Activated CD4-positive, alpha-beta T cell treated with anti-CD3 and anti-CD28 coated beads, Interleukin-2, Interleukin-6, amounts not matched to agents 100 ng/mL and 50 ng/mL, durations not matched to agents 16 hours and 8 hours (primary cell): ENCODE data around the gene USP24.
"Not testable (repeated sequence)": the region's sequence is repeated elsewhere in the genome, so short reads cannot be mapped to it uniquely, and the experiment has no call there.

Source experiments
- DNase-seq: peaks from one replicate; pipeline ENCODE4 v3.0.0-alpha.2; 2020

The USP24 gene

DNA sequence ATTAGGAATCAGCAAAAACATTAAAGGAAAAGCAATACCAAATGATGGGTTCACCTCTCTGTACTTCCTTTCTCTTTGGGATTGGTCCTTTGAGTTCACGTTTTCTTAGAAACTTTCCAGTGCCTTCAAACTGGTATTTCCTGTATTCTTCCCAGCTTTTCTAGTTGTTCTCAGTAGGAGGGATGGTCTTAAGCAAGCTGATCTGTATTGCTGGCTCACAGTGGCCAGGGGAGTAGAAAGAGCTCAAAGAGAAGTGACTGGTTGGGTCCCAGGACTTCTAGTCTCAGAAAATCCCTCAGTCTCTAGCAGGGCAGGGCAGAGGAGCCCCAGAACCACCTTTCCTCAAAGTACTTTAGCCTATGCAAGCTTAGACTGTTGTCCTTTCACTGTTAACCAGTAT is 10.1 kb upstream of the USP24 start:
- DNase-seq = no peak

DNA sequence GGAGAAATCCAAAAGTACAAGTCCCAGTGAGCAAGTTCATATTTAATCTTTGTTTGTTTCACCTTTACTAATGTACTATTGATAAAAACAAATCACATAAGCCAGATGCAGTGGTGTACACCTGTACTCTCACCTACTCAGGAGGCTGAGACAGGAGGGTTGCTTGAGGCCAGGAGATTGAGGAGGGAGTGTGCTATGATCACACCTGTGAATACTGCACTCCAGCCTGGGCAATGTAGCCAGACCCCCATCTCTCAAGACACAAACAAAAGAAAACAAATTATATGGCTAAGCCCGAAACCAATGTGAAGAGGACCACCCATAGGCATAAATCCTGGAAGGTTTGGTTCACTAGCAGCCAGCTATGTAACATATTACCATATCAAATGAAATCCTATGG is 9.6 kb upstream of the USP24 start:
- DNase-seq = no peak

DNA sequence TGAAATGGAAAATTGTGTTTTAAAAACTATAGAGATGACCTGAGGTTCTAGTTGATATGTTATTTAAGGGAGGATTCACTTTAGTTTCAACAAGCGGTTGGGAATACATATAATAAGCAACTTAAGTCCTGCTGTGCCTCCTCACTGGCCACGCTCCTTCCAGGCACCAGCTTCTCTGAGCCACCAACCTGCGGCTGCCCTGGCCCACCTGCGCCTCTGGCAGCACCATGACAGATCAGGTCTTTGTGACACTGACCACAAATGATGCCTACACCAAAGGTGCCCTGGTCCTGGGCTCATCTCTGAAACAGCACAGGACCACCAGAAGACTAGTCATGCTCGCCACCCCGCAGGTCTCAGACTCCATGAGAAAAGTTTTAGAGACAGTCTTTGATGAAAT is 7.0 kb upstream of the USP24 start:
- DNase-seq = no peak

DNA sequence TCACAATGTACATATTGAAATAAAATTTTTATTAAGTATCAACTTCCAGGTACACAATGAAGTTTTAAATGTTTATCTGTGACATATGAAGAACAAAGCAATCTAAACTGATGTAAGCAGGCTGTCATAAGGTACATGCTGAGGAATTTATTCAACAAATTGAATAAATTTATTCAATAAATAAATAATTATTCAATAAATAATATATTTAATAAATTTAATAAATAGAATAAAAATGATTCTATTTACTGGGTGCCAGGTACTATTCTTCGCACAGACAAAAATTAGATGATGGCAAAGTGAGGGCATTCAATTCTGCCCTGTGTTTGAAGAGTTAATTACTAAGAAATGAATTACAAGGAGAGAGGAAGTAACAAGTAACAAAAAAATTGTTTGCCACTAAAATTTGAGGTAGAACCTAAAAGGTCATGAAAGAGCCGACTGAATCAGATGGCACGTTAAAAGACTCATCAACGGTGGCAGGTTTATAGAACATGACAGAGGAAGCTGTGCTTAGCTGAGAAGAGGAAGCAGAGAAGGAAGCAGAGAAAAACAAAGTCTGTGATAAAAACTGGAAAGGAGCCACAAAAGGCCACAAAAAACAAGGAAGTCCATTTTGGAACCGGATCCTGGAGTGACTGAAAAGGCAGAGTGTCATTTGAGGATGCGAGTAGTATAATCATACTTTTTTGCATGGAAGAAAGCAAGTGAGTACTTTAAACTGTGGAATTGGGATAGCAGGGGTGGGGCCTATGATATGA is 2.2 kb upstream of the USP24 start:
- DNase-seq = no peak

DNA sequence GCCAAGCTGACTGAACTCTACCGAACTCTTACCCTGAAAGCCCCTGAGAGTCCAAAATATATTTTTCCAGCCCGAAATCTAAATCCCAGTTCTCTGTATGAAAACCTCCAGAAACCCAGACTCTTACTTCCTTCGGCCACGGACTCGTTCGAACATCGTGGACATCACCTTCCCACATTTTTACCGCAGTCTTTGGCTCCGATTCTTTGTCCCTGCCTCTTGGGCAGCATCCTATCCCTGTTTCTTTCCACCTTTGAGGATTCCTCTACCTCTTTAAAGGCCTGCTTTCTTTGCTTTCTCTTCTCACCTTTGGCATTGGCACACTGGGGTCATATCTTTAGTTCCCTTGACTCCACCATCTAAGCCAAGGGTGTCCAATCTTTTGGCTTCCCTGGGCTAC is 932 bp upstream of the USP24 start:
- no peak for DNase-seq

DNA sequence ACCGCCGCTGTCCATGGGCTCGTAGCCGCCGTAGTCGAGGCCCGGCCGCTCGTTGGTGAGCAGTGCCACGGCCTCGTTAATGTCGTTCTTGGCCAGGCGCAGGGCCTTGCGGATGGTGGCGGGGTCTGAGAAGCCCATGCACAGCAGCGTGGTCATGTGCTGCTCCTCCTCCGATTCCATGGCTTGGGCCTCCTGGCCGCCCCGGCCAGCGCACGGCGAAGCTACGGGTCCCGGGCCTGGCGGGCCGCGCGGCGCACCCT is 300 bp downstream of the USP24 start:
- DNase-seq = peak; percentile 26

DNA sequence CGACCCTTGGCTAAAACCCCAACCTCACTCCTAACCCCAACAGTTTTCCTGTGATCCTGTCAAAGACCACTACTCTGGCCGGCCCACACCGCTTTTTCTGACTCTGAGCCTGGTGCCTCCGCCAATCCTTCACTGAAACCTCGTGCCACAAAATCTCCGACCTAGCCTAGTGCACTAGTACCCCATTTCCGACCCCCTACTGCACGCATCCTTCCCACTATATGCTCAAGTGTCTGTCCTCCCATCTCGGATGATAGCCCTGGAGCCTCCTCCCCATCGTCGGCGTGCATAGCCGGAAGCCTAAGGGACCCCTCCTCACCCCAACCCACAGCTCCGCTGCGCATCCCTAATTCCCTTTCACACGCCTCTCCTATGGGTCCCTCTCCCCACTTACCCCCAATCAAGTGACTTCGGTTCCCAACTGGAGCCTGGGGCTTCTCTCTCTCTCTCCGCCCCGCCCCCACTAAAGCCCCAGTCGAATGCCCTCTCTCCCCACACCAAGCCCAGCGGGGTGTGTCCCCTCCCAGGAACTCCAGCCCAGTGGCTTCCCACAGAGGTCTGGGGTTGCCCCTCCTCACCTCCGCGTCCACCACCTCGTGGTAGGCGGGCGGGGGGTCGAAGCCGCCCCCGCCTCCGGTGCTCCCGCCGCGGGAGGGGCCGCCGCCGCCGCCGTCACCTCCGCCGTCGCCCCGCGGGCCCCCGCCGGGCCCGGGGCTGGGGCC is 791 bp downstream of the USP24 start:
- DNase-seq = peak; percentile 35

DNA sequence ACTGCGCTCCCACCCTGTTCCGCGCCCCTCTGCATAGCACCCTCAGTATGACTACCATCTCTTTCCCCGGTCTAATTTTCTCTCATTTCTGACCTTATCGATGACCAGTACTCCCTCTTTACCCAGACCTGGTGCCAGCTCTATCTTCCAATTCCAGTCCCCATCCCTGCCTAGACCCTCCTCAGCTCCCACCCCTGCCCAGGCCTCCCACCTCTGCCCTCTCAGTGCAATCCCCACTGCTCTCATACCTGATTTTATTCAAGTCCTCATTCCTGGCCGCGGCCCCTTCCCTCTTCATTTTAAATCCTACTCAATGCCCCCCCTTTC is 1.3 kb downstream of the USP24 start:
- no peak for DNase-seq

DNA sequence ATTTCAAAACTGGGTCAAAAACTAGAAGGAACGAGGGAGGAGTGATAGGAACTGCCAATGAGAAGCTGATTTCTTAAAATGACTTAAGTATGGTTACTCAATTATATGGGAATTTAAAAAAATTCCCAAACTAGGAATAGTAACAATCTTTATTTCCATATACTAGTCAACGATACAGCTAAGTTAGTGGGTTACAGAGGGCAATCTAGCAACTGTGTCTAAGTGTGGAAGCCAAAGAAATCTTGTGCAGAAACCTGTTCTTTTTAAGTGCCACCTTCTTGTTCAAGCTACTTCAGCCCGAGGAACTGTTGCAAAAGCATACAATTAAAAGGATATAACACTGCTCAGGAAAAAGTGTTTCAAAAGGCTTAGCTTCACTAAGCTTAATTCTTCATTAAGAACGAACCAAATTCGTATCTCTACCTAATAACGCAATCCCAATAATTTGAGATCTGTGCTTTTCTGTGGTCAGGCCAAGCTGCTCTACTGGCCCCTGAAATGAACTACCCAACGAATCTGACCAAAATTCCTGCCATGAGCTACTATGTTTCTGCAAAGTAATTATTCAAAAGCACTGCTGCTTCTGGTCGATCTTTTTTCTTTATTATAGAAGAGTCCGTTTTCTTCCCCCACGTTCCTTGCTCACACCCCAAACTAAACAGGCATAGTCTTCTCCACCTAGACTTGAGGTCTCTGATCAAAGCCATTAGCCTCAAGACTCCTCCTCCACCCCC is 1.8 kb downstream of the USP24 start:
- no peak for DNase-seq

DNA sequence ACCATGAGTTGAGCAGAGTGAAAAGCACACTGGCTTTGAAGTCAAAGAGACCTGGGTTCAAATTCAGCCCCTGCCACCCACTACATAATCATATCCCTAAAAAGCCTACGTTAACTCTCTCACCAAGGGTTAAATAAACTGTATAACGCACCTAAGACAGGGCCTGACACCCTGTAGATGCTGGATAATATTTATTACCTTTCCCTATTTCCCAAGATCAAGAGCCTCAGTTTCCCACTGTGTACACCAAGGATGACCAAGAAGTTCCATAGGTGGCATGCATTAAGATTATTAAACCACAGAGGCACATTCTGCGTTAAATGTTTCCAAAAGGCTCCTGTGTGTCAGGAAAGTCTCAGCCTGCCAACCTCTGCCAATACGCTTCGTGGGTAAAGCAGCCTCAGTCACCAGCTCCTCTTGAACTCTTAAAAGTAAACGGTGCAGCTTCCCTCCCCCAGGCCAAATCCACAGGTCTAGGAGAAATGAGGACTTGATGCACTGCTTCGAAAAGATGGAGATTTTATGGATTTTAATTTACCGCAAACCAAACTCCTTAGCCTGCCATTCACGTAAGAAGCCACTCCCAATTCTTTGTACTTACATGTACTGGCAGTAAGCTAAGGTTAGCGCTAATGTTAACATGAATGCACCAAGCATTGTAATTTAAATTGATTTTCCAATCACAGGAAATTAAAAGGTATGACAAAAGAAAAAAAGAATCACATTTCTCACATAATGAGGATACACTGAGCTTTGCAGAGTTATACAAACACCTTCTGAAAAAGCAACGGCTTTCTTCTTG is 2.6 kb downstream of the USP24 start:
- DNase-seq = no peak

DNA sequence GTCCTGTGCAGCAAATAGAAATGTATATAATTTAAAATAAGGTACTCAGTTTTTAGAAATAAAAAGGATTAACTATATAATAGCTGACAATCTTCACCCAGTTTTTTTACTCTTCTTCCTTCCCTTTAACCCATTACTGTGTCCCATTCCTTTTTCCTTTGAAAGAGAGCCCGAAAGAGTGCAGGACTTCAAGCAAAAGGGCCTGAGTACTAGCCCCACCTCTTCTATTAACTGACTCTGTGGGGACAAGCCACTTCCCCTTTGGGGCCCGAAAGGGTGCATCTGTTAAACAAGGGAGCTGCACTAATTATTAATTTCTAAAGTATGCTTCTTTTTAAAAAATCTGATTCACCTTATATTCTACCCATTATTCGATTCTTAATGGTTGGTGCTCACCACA is 3.3 kb downstream of the USP24 start:
- DNase-seq = no peak

DNA sequence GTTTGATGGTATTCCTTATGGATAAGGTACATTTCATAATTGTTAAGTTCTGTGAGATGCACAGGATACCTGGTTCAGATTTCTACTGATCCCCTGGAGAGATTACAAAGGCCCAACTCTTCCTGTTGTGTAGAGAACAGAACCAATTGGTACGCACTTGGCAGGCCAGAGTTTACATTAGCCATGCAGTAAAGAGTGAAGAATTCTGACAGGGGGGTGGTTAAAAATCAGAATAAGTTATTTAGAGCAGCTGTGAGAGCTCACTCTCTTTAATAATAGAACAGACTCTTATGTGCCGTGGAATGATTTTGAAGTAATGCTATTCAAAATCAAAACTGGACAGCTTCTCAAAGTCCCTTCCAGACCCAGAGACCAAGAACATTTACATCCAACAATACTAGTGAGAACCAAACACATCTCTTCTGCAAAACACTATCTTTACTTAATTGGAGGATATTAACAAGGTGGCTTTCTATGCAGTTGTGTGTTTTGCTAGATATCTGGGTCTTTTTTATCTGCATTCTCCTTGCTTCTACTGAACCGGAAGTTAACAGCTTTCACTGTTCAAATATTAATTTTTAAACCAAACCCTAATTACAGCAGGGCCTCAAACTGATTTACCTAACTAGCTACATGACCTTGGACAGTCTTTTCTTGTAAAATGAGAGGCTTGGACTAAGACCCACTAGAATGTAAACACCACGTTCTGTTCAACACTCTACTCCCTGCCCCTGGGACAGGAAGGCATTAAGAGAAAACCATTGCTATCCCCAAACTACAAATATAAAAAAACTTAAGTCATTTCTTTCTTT is 4.0 kb downstream of the USP24 start:
- DNase-seq = no peak

DNA sequence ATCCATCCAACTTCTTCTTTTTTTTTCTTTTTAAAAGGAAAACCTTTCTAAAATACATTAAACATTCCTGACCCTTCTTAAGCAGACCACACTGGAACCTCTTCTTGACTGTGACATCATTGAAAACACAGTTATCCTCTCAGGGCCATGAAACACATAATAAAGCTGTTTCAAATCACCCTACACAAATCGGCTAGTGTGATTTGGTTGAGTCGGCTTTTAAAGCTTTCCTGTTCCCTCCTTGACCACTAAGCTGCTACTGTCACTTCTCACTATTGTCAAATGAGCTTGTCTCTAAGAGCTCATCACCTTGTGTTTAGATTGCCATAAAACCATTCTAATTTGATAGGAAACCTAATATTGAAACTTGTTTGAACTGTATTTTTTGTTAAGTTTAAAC is 5.9 kb downstream of the USP24 start:
- peak; percentile 22 for DNase-seq

DNA sequence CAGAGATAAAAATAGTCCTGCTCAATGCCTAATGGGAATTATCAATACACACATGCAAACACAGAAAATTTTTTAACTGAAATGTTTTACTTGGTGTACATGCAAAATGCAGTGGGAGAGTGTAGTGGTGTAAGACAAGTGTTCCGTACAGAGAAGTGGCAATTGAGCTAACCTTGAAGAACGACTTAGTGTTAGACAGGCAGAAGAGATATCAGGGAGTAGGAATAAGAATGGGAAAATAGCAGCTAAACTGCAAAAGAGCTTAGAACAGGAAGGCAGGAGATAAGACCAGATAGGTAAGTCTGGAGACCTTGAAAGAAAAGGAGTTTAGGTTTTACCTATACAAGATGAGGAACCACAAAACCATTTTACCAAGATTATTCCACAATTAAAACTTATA is 9.0 kb downstream of the USP24 start:
- no peak for DNase-seq

DNA sequence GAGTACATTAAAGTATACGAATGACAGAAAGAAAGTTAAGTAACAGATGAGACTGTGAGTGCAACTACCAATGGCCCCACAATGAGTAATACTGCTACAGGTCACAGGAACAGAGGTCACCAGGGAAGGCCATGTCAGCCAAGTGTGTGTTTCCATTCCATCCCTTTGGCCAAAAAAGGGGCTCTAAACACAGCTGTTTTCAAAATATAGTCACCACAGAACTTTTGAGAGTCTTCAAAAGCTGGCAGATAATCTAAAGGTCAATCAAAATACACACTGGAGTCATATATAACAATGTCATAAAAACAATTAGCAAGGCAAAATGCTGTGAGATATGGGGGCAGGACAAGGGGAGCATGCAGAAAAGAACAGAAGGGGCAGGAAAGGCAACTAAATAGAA is 10.2 kb downstream of the USP24 start:
- peak; percentile 50 for DNase-seq

DNA sequence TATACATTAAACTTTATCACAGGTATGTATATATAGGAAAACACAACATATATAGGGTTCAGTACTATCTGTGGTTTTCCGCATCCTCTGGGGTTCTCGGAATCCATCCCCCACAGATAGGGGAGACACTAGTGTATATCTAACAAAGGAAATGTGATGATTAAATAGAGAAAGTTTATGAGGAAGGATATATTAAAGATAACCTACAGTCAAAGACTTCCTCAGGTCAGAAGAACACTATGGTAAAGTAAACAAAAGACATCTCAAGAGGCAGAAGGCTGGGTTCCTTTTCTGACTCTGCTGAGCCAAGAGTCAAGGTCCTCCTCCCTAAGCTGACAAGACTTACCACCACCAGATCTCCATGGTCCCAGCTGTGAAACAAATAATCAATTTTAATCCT is 12.1 kb downstream of the USP24 start:
- DNase-seq = no peak

DNA sequence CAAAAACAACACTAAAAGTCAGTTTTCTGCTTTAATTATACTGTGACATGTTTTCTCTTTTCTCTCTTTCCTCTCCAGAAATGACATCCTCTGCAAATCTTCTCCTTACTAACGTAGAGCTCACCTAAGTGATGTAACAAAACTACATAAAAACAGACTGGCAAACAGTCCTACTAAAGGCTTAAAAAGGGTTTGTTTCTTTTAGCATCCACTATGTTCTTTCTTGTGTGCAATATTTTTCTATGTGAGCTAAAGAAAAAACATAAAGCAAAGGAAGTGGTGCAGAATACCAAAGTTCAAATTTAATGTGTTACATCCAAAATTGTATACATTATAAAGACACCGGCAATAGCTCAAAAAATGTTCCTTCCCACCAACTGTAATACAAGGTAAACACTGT is 14.5 kb downstream of the USP24 start:
- no peak for DNase-seq

DNA sequence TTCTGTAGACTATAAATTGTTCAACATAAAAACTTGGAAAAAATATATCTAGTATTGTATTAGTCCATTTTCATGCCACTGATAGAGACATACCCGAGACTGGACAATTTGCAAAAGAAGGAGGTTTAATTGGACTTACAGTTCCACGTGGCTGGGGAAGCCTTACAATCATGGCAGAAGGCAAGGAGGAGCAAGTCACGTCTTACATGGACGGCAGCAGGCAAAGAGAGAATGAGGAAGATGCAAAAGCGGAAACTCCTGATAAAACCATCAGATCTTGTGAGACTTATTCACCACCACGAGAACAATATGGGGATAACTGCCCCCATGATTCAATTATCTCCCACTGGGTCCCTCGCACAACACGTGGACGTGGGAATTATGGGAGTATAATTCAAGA is 15.4 kb downstream of the USP24 start:
- not testable (repeated sequence) for DNase-seq

DNA sequence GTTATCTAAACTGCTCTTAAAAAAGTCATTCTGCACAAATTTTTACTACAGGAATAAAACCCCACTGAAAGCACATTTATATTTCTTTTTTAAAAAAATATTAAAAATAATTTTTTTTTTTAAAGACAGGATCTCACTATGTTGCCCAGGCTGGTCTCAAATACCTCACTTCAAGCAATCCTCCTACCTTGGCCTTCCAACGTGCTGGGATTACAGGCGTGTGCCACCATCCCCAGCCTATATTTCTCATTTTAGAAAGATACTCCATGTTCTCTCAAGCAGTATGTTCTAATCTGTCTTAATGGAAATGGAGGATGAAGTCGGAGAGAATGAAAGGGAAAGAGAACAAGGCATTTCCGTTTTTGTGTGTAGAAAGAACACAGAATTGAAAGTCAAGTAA is 17.1 kb downstream of the USP24 start:
- DNase-seq = no peak

DNA sequence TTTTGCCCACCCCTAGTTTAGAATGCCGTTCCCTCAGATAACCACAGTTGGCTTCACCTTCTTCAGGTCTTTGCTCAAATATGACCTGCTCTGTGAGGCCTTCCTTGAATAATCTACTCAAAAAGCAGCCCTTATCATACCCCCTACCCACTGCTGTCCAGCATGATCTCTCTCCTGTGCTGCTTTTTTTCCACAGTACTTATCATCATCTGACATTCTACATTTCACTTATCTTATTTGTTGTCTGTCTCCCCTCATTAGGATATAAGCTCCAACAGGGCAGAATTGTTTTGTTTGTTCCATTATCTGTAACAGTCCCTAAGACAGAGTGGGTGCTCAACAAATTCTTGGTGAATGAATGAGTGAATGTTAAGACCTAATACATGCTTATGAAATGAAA is 18.1 kb downstream of the USP24 start:
- no peak for DNase-seq

DNA sequence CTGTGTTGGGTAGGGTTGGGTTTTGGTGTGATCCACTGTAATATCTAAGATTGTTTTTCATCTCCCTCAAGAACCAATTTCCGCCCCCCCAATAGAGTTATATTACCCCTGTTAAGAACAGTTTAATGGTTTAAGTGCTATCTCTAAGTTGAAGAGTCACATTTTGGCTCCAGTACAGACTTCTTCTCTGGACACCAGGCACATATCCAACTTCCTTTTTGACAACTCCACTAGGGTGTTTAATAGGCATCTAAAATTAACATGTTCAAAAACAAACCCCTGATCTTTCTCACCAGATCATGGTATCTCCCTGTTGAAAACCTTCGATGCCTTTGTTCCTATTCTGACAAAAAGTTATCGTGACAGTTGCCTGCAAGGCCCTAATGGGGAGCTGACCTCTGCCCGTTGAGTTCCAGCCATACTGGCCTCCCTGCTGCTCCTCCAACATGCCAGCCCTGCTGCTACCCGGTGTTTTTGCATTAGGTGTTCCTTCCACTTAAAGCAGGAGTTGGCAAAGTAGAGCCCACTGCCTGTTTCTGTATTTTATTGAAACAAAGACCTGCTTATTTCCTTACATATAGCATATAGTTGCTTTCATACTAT is 18.6 kb downstream of the USP24 start:
- no peak for DNase-seq

DNA sequence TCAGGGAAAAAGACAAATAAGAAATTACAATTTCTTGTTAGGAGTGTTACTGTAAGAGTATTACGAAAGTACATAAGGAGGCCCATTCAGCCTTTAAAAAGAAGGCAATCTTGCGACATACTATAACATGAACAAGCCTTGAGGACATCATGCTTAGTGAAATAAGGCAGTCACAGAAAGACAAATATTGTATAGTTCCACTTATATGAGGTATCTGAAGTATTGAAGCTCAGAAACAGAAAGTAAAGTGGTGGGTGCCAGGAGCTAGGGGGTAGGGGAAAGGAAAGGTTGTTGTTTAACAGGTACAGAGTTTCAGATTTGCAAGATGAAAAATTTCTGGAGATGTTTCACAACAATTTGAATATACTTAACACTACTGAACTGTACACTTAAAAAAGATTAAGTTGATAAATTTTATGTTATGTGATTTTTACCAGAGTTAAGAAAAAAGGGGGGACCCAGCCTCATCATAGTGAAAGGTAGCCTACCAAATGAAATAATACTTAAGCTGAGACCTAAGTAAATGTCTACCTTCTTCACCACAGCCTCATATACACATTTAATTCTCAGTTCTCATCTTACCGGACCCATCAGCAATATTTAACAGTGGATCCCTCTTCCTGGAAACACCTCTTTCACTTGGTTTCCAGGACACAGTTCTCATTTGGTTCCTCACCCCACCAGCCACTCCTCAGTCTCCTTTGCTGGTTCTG is 19.5 kb downstream of the USP24 start:
- DNase-seq = no peak
